Parathyroid adenoma (tissue), 2 donors: ENCODE data around the gene RAB3IP.
"Not testable (repeated sequence)": the region's sequence is repeated elsewhere in the genome, so short reads cannot be mapped to it uniquely, and the experiment has no call there.

Experiments used
- H2AFZ ChIP-seq: fragments of 300-600 bp; sonication (generic); one replicate; pipeline ENCODE4 v1.7.0; 2017; ENCODE audit warnings: antibody characterized with exemption, mild to moderate bottlenecking
- H3K27ac ChIP-seq: fragments of 300-600 bp; sonication (generic); one replicate; pipeline ENCODE4 v1.7.0; 2017
- H3K27me3 ChIP-seq: fragments of 300-600 bp; sonication (generic); one replicate; pipeline ENCODE4 v1.7.0; 2017; ENCODE audit warnings: low read length; ENCODE audit not compliant: control insufficient read depth, insufficient read depth
- H3K36me3 ChIP-seq: fragments of 300-600 bp; sonication (generic); one replicate; pipeline ENCODE4 v1.7.0; 2017; ENCODE audit warnings: low read length; ENCODE audit not compliant: control insufficient read depth, insufficient read depth
- H3K4me1 ChIP-seq: fragments of 300-600 bp; sonication (generic); one replicate; pipeline ENCODE4 v1.7.0; 2017; ENCODE audit warnings: control low read depth
- H3K4me2 ChIP-seq: fragments of 300-600 bp; sonication (generic); one replicate; pipeline ENCODE4 v1.7.0; 2017; ENCODE audit warnings: low read length
- H3K4me3 ChIP-seq: fragments of 300-600 bp; sonication (generic); one replicate; pipeline ENCODE4 v1.7.0; 2017; ENCODE audit warnings: low read depth, low read length
- H3K79me2 ChIP-seq: fragments of 300-600 bp; sonication (generic); one replicate; pipeline ENCODE4 v1.7.0; 2017; ENCODE audit warnings: control low read depth
- H3K9ac ChIP-seq: fragments of 300-600 bp; sonication (generic); one replicate; pipeline ENCODE4 v1.7.0; 2017; ENCODE audit warnings: mild to moderate bottlenecking
- H3K9me3 ChIP-seq: fragments of 300-600 bp; sonication (generic); one replicate; pipeline ENCODE4 v1.7.0; 2017; ENCODE audit warnings: low read length; ENCODE audit not compliant: control insufficient read depth
- CTCF ChIP-seq: fragments of 300-600 bp; sonication (generic); IDR thresholded peaks from one replicate; pipeline ENCODE4 v1.7.0; 2017; ENCODE audit warnings: antibody characterized with exemption, mild to moderate bottlenecking
- donor health status: primary hyperparathyroidism.

The RAB3IP gene

GRCh38 chr12:69751476-69751875 lies 12.8 kb downstream of the RAB3IP start:
- H3K9me3 ChIP-seq, result no peaks in the 10 kb centered on the region
- no peak overlapping the region for H2AFZ ChIP-seq
- no peak overlapping the region for H3K4me2 ChIP-seq
- no peaks in the 10 kb centered on the region for H3K4me1 ChIP-seq
- no peak overlapping the region for H3K9ac ChIP-seq
- no peak overlapping the region for H3K4me3 ChIP-seq
- H3K36me3 ChIP-seq, result no peaks in the 10 kb centered on the region
- no peak overlapping the region for H3K27ac ChIP-seq
- peaks cover 16% of the 10 kb centered on the region for H3K79me2 ChIP-seq
- no peaks in the 10 kb centered on the region for H3K27me3 ChIP-seq
- TF ChIP-seq CTCF, result no peak

- Histone ChIP-seq H3K4me3 (no peak overlapping the region), H3K9ac (no peak overlapping the region), H3K4me1 (no peaks in the 10 kb centered on the region), H3K79me2 (no peaks in the 10 kb centered on the region), H2AFZ (no peak overlapping the region), H3K9me3 (no peaks in the 10 kb centered on the region), H3K4me2 (no peak overlapping the region), H3K27me3 (no peaks in the 10 kb centered on the region), H3K36me3 (no peaks in the 10 kb centered on the region), H3K27ac (no peak overlapping the region)
- TF ChIP-seq CTCF, result no peak
Measured at GRCh38 chr12:69755302-69755701, 16.6 kb downstream of the RAB3IP start.

GRCh38 chr12:69756088-69756755 lies 17.6 kb downstream of the RAB3IP start:
- H3K9ac ChIP-seq, result no peak overlapping the region
- TF ChIP-seq CTCF, result no peak
- H3K4me2 ChIP-seq, result no peak overlapping the region
- no peaks in the 10 kb centered on the region for H3K9me3 ChIP-seq
- H3K4me1 ChIP-seq, result no peaks in the 10 kb centered on the region
- no peaks in the 10 kb centered on the region for H3K27me3 ChIP-seq
- no peak overlapping the region for H2AFZ ChIP-seq
- H3K36me3 ChIP-seq, result no peaks in the 10 kb centered on the region
- H3K79me2 ChIP-seq, result no peaks in the 10 kb centered on the region
- no peak overlapping the region for H3K4me3 ChIP-seq
- no peak overlapping the region for H3K27ac ChIP-seq

GRCh38 chr12:69758105-69758504 lies 19.4 kb downstream of the RAB3IP start:
- Histone ChIP-seq H3K9me3 (no peaks in the 10 kb centered on the region), H3K9ac (no peak overlapping the region), H3K4me3 (no peak overlapping the region), H3K79me2 (no peaks in the 10 kb centered on the region), H3K4me1 (no peaks in the 10 kb centered on the region), H3K36me3 (no peaks in the 10 kb centered on the region), H3K27ac (no peak overlapping the region), H3K27me3 (no peaks in the 10 kb centered on the region), H3K4me2 (no peak overlapping the region), H2AFZ (no peak overlapping the region)
- no peak for TF ChIP-seq CTCF

- not testable (repeated sequence) for H3K4me3 ChIP-seq, H3K9ac ChIP-seq, H3K36me3 ChIP-seq, H3K9me3 ChIP-seq, H3K27me3 ChIP-seq, H3K79me2 ChIP-seq, H3K27ac ChIP-seq, H3K4me1 ChIP-seq, H2AFZ ChIP-seq, H3K4me2 ChIP-seq
Measured at GRCh38 chr12:69759581-69759980, 20.9 kb downstream of the RAB3IP start.
